SU-DHL-6 (cell line): Measurements from ENCODE around the gene VEGFC.

Experiments used
- EZH2phosphoT487 ChIP-seq: fragments of 200-600 bp; sonication (generic), shearing (Covaris generic); conservative IDR thresholded peaks from 2 replicates; pipeline ENCODE4 v1.6.1; 2018; ENCODE audit warnings: mild to moderate bottlenecking, antibody characterized with exemption, low read length, moderate library complexity, mixed read lengths
- TF ChIP-seq, protein P1 (sequence below): fragments of 200-600 bp; sonication (generic); IDR thresholded peaks from one replicate; pipeline ENCODE4 v1.5.1; 2017; ENCODE audit warnings: antibody characterized with exemption, mild to moderate bottlenecking, low read length, moderate library complexity; ENCODE audit not compliant: insufficient read depth, poor library complexity, severe bottlenecking

DNA sequence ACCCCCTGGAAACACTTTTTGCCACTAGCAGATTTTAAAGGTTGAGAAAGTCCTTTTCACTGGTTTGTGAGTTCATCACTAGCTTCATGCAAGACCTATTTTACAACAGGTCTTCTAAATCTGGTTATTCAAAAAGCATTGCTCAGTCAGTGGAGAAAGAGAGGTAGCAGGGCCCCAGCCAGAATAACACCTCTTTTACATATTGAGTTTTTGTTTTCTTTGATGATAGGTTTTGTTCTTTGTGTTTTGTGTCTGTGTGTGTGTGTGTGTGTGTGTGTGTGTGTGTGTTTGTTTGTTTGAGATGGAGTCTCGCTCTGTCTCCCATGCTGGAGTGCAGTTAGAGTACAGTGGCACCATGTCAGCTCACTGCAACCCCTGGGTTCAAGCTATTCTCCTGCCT, 2.7 kb upstream of the VEGFC start:
- TF ChIP-seq, protein P1, sequence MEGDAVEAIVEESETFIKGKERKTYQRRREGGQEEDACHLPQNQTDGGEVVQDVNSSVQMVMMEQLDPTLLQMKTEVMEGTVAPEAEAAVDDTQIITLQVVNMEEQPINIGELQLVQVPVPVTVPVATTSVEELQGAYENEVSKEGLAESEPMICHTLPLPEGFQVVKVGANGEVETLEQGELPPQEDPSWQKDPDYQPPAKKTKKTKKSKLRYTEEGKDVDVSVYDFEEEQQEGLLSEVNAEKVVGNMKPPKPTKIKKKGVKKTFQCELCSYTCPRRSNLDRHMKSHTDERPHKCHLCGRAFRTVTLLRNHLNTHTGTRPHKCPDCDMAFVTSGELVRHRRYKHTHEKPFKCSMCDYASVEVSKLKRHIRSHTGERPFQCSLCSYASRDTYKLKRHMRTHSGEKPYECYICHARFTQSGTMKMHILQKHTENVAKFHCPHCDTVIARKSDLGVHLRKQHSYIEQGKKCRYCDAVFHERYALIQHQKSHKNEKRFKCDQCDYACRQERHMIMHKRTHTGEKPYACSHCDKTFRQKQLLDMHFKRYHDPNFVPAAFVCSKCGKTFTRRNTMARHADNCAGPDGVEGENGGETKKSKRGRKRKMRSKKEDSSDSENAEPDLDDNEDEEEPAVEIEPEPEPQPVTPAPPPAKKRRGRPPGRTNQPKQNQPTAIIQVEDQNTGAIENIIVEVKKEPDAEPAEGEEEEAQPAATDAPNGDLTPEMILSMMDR: no peak
- TF ChIP-seq EZH2phosphoT487: no peak
